GM13977 (cell line): ENCODE measurements around the gene PDE4D.

Experiments
- DNase-seq: peaks from one replicate; pipeline ENCODE4 v3.0.0; 2012; ENCODE audit warnings: low spot score
- CTCF ChIP-seq: IDR thresholded peaks from 2 replicates; pipeline ENCODE4 v1.5.1; 2012; ENCODE audit warnings: mild to moderate bottlenecking, control low read depth; ENCODE audit not compliant: insufficient read depth; ENCODE audit errors: extremely low read depth, missing control alignments
- in situ Hi-C: fragments of 300-500 bp; cut with MboI; formaldehyde crosslinking; loops from one replicate; pipeline ENCODE4 v1.12.0; 2022; ENCODE audit warnings: low sequenced_read_pairs, low pct_unique_long_range_greater_than_20kb, mixed read lengths, inconsistent platforms; ENCODE audit not compliant: unreplicated experiment

PDE4D gene

GRCh38 chr5:59617186-59617771 is 276.2 kb downstream of the PDE4D start:
- in situ Hi-C loops, result no loop called here
- DNase-seq, result no peak
- TF ChIP-seq CTCF, result no peak

GRCh38 chr5:59616413-59616812 is 277.1 kb downstream of the PDE4D start:
- TF ChIP-seq CTCF, result no peak
- in situ Hi-C loops, result no loop called here
- DNase-seq, result no peak

GRCh38 chr5:59615272-59615671 is 278.3 kb downstream of the PDE4D start:
- no peak for TF ChIP-seq CTCF
- no peak for DNase-seq
- in situ Hi-C loops, result no loop called here

- in situ Hi-C loops, result no loop called here
- no peak for DNase-seq
- TF ChIP-seq CTCF, result no peak
These were observed 283.8 kb downstream of the PDE4D start for GRCh38 chr5:59609501-59610265.

- DNase-seq, result no peak
- in situ Hi-C loops, result no loop called here
- no peak for TF ChIP-seq CTCF
These were observed 284.8 kb downstream of the PDE4D start for GRCh38 chr5:59608745-59609144.

- in situ Hi-C loops, result no loop called here
- TF ChIP-seq CTCF, result no peak
- no peak for DNase-seq
These were observed 286.3 kb downstream of the PDE4D start for GRCh38 chr5:59607138-59607765.
